ENCODE results near the gene MCM3AP.

MCM3AP gene

DNA sequence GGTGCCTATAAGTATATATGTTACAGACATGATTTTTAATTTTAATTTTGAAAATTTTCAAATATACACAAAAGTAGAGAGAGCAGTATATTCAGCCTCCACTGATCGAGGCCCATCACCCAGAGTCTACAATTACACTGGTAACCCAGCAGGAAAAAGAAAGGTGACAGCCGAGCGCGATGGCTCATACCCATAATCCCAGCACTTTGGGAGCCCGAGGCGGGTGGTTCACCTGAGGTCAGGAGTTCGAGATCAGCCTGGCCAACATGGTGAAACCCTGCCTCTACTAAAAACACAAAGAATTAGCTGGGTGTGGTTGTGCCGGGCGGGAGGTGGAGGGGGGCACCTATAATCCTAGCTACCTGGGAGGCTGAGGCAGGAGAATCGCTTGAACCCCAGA, 2.1 kb upstream of the MCM3AP start:
- DNase-seq = no peak
- Histone ChIP-seq H3K4me1 (ENCODE audit: low read length) (peaks cover 22% of the 10 kb centered on the region), H3K27me3 (replicated peaks; ENCODE audit: insufficient read depth, low read length) (no peaks in the 10 kb centered on the region), H3K9me3 (replicated peaks; ENCODE audit: insufficient read depth, low read length) (no peaks in the 10 kb centered on the region), H3K36me3 (replicated peaks; ENCODE audit: insufficient read depth, low read length) (peaks cover 10% of the 10 kb centered on the region; the same call in 1 of the 2 replicates), H3F3A (ENCODE audit: insufficient read depth, low read length) (peaks cover 16% of the 10 kb centered on the region), H2AFZ (ENCODE audit: low read length) (no peak overlapping the region), H3K9me2 (replicated peaks; ENCODE audit: insufficient read depth, low read length) (no peaks in the 10 kb centered on the region), H3K79me2 (ENCODE audit: low read length) (peaks cover 42% of the 10 kb centered on the region), H3K27ac (ENCODE audit: low read length) (no peak overlapping the region), H4K20me1 (ENCODE audit: insufficient read depth, low read length) (no peaks in the 10 kb centered on the region), H3K4me2 (ENCODE audit: low read depth, low read length) (peak overlapping the region; percentile 58; the same call in 1 of the 2 replicates), H3K4me3 (ENCODE audit: low read length) (no peak overlapping the region), H3K9ac (ENCODE audit: low read length) (no peak overlapping the region)
- TF ChIP-seq, protein P1, sequence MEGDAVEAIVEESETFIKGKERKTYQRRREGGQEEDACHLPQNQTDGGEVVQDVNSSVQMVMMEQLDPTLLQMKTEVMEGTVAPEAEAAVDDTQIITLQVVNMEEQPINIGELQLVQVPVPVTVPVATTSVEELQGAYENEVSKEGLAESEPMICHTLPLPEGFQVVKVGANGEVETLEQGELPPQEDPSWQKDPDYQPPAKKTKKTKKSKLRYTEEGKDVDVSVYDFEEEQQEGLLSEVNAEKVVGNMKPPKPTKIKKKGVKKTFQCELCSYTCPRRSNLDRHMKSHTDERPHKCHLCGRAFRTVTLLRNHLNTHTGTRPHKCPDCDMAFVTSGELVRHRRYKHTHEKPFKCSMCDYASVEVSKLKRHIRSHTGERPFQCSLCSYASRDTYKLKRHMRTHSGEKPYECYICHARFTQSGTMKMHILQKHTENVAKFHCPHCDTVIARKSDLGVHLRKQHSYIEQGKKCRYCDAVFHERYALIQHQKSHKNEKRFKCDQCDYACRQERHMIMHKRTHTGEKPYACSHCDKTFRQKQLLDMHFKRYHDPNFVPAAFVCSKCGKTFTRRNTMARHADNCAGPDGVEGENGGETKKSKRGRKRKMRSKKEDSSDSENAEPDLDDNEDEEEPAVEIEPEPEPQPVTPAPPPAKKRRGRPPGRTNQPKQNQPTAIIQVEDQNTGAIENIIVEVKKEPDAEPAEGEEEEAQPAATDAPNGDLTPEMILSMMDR (IDR thresholded peaks at IDR 0.05; ENCODE audit: low read length) = no peak
- no peak for TF ChIP-seq EZH2 (optimal IDR thresholded peaks at IDR 0.05; ENCODE audit: low read depth, low read length)
- TF ChIP-seq EZH2phosphoT487 (IDR thresholded peaks at IDR 0.05; ENCODE audit: low read length) = no peak

DNA sequence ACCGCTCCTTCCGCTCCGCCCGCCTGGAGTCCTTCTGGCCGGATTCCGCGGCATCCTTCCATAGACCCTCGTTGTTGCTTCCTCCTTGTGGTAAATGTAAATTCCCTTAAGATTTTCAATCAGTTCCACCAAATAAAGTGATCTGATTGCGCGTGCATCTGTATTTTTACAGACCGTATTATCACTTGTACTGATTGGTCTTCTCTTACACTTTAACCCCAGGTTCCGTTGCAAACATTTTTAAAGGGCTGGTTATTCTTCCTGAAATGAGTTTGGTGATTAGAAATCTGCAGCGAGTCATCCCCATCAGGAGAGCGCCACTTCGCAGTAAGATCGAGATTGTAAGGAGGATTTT, 1.2 kb upstream of the MCM3AP start:
- peaks cover 50% of the 10 kb centered on the region for H3K79me2 ChIP-seq (ENCODE audit: low read length)
- H3K9me3 ChIP-seq (replicated peaks; ENCODE audit: insufficient read depth, low read length) = no peaks in the 10 kb centered on the region
- peak overlapping the region; percentile 81 for H3K9ac ChIP-seq (ENCODE audit: low read length)
- DNase-seq = no peak
- no peaks in the 10 kb centered on the region; the same call in 1 of the 2 replicates for H4K20me1 ChIP-seq (ENCODE audit: insufficient read depth, low read length)
- H3K36me3 ChIP-seq (replicated peaks; ENCODE audit: insufficient read depth, low read length) = peaks cover 6% of the 10 kb centered on the region; the same call in 1 of the 2 replicates
- H3K27ac ChIP-seq (ENCODE audit: low read length) = peak overlapping the region; percentile 78; the same call in 1 of the 2 replicates
- H3F3A ChIP-seq (ENCODE audit: insufficient read depth, low read length) = peaks cover 16% of the 10 kb centered on the region
- H3K4me3 ChIP-seq (ENCODE audit: low read length) = peak overlapping the region; percentile 73
- TF ChIP-seq, protein P1 (IDR thresholded peaks at IDR 0.05; ENCODE audit: low read length) = no peak
- no peak for TF ChIP-seq EZH2 (optimal IDR thresholded peaks at IDR 0.05; ENCODE audit: low read depth, low read length)
- TF ChIP-seq EZH2phosphoT487 (IDR thresholded peaks at IDR 0.05; ENCODE audit: low read length) = no peak
- peak overlapping the region; percentile 66 for H2AFZ ChIP-seq (ENCODE audit: low read length)
- H3K4me1 ChIP-seq (ENCODE audit: low read length) = peaks cover 22% of the 10 kb centered on the region
- peak overlapping the region; percentile 58 for H3K4me2 ChIP-seq (ENCODE audit: low read depth, low read length)
- no peaks in the 10 kb centered on the region for H3K9me2 ChIP-seq (replicated peaks; ENCODE audit: insufficient read depth, low read length)
- no peaks in the 10 kb centered on the region for H3K27me3 ChIP-seq (replicated peaks; ENCODE audit: insufficient read depth, low read length)

DNA sequence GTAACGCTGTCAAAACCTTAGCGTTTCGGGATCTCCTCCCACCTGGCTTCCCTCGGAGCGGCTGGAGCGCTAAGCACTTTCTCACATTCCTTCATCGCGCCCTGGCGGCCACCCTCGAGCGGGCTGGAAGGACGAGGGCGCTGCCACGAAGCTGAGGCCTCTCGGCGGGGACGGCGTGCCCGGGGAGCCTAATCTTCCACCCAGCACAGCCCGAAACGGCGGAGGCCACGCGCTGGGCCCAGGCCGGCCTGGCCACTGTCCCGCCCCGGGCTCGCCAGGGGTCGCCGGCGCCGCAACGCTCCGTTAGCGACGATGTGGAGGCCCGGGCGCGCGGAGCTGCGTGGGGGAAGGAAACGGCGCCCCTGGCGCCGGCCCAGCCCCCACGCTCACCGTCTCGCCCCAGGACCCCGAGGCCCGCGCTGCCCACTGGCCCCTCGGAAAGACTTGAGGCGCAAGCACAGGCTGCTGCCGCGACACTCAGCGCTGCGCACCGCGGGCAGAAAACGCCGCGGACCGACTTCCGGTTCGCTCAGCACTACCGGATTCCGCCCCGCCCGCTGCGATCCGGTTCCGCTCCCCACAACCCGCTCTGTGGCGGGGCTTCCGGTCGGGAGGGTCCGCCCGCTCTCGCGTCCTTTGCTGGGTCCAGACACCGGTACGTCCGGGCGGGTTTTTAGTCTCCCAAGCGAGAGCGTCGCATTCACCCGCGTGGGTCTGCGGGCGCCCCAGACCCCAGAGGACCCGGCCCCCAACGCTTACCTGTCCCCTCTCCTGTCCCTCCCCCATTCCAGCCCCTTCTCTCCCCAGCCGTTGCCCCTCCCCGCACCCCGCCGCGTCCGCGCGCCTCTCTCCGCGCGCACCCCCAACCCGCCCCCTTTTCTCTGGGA, 593 bp upstream of the MCM3AP start, which contains the start of gene YBEY:
Gene YBEY (plus strand): TSS at position 582 of the 887 bp plus-strand sequence. CDS start 572 bp downstream, outside the sequence.
- H3K9me3 ChIP-seq (replicated peaks; ENCODE audit: insufficient read depth, low read length) = no peaks in the 10 kb centered on the region
- H3K4me3 ChIP-seq (ENCODE audit: low read length) = peak within 1 kb of the TSS; percentile 73
- no peaks in the 10 kb centered on the region for H3K27me3 ChIP-seq (replicated peaks; ENCODE audit: insufficient read depth, low read length)
- H3K4me2 ChIP-seq (ENCODE audit: low read depth, low read length) = peak within 1 kb of the TSS; percentile 58
- H3K4me1 ChIP-seq (ENCODE audit: low read length) = peaks cover 22% of the 10 kb centered on the region
- H2AFZ ChIP-seq (ENCODE audit: low read length) = peak within 1 kb of the TSS; percentile 66
- H3K27ac ChIP-seq (ENCODE audit: low read length) = peak within 1 kb of the TSS; percentile 78
- H3K9me2 ChIP-seq (replicated peaks; ENCODE audit: insufficient read depth, low read length) = no peaks in the 10 kb centered on the region
- DNase-seq = peak; percentile 98
- H3F3A ChIP-seq (ENCODE audit: insufficient read depth, low read length) = peaks cover 16% of the 10 kb centered on the region
- TF ChIP-seq, protein P1 (IDR thresholded peaks at IDR 0.05; ENCODE audit: low read length) = peak; percentile 53
- TF ChIP-seq EZH2phosphoT487 (IDR thresholded peaks at IDR 0.05; ENCODE audit: low read length) = no peak
- H4K20me1 ChIP-seq (ENCODE audit: insufficient read depth, low read length) = no peaks in the 10 kb centered on the region; the same call in 1 of the 2 replicates
- peaks cover 55% of the 10 kb centered on the region for H3K79me2 ChIP-seq (ENCODE audit: low read length)
- peak within 1 kb of the TSS; percentile 81 for H3K9ac ChIP-seq (ENCODE audit: low read length)
- 0 out of 2 replicates have a peak, but pooled peaks cover 4% of the 10 kb centered on the region for H3K36me3 ChIP-seq (replicated peaks; ENCODE audit: insufficient read depth, low read length)
